Lung (tissue), 12 donors: ENCODE results near the gene PRKD1. TPM values are rescaled to one million over a fixed set of nuclear protein-coding genes. Genes with fewer than 3 reads are reported as not detected.

ENCODE experiments used
- ATAC-seq: fragments of 200-7000 bp; cut with Tn5 transposase; one replicate; pipeline ENCODE4 v1.9.1; 2020; ENCODE audit warnings: moderate number of reproducible peaks; ENCODE audit not compliant: insufficient read depth, low FRiP score
- DNase-seq, 3 donors: peaks; one replicate each; pipeline ENCODE4 v3.0.0-alpha.2; 2013 to 2017
- H3K27ac ChIP-seq, 2 donors: one replicate each; pipeline ENCODE4 v1.5.1; 2013; ENCODE audit warnings: mild to moderate bottlenecking in 2 of 2, moderate library complexity in 2 of 2, control low read depth in 1 of 2, inconsistent platforms in 1 of 2, low read depth in 1 of 2, low read length in 1 of 2
- H3K27me3 ChIP-seq, 3 donors: one replicate each; pipeline ENCODE4 v1.5.1; 2013; ENCODE audit warnings: low read length in 2 of 3; ENCODE audit not compliant: control insufficient read depth in 3 of 3, insufficient read depth in 3 of 3
- H3K36me3 ChIP-seq, 4 donors: one replicate each; pipeline ENCODE4 v1.5.1; 2013; ENCODE audit warnings: low read length in 4 of 4, mild to moderate bottlenecking in 1 of 4, moderate library complexity in 1 of 4; ENCODE audit not compliant: control insufficient read depth in 4 of 4, insufficient read depth in 4 of 4
- H3K4me1 ChIP-seq, 5 donors: one replicate each; pipeline ENCODE4 v1.5.1; 2013; ENCODE audit warnings: low read length in 5 of 5, mild to moderate bottlenecking in 2 of 5, moderate library complexity in 1 of 5; ENCODE audit not compliant: control insufficient read depth in 5 of 5, insufficient read depth in 5 of 5
- H3K4me3 ChIP-seq: one replicate; pipeline ENCODE4 v1.5.1; 2013; ENCODE audit warnings: mild to moderate bottlenecking, control low read depth, moderate library complexity
- H3K9ac ChIP-seq, 2 donors: one replicate each; pipeline ENCODE4 v1.5.1; 2013; ENCODE audit warnings: low read length in 2 of 2, control low read depth in 1 of 2; ENCODE audit not compliant: insufficient read depth in 1 of 2
- H3K9me3 ChIP-seq, 4 donors: one replicate each; pipeline ENCODE4 v1.5.1; 2013; ENCODE audit warnings: low read length in 3 of 4, mild to moderate bottlenecking in 1 of 4, moderate library complexity in 1 of 4; ENCODE audit not compliant: control insufficient read depth in 4 of 4, insufficient read depth in 3 of 4
- CTCF ChIP-seq: IDR thresholded peaks from 2 replicates; pipeline ENCODE4 v1.5.1; 2012; ENCODE audit warnings: mild to moderate bottlenecking; ENCODE audit errors: control extremely low read depth, extremely low read depth
- WGBS, 2 donors: extraction: QIAGEN DNeasy Blood & Tissue Kit; methylation state at CpG; one replicate each; pipeline ENCODE4 v1.1.7; 2013; 5-methylcytosine and 5-hydroxymethylcytosine counted together
- polyA plus RNA-seq, 2 donors: library from polyadenylated mRNA; stranded (reverse); fragments of 200-250 nt; gene quantifications; one replicate each; pipeline ENCODE4 v1.2.1, GENCODE V29; 2013
- total RNA-seq, 2 donors: library from RNA; depleted of rRNA in 1 of 2; stranded (reverse); fragments of >200 nt in 1 of 2; gene quantifications; one replicate each; pipeline ENCODE4 v1.2.1, GENCODE V29; 2014 to 2021
- donor health status: control.
- donor health status: control.
- donor health status: Bipolar disorder and iron deficiency.
- donor health status: healthy.
- donor health status: DM: yes; HTN: yes; CAD: no.

The PRKD1 gene
- total and polyA plus RNA-seq, 4 donors, result 4.0 to 20.9 (median 11.2) TPM

GRCh38 chr14:29796853-29797252, 130.8 kb downstream of the PRKD1 start:
- Histone ChIP-seq H3K27me3 (no peaks in the 10 kb centered on the region), H3K9me3 (no peaks in the 10 kb centered on the region), H3K9ac (no peak overlapping the region), H3K4me3 (no peak overlapping the region), H3K27ac (no peak overlapping the region), H3K4me1 (peaks cover 0 to 6% (median 0%) of the 10 kb centered on the region in 5 donors), H3K36me3 (no peaks in the 10 kb centered on the region)
- 90 to 93% methylated on average over 2 of the region's 2 CpGs for WGBS, 2 donors
- DNase-seq (no peak), ATAC-seq (no peak)
- TF ChIP-seq CTCF, result no peak

GRCh38 chr14:29789475-29789874, 138.2 kb downstream of the PRKD1 start:
- TF ChIP-seq CTCF, result no peak
- no peak overlapping the region for H3K27ac ChIP-seq
- no peak overlapping the region for H3K4me3 ChIP-seq
- 91% methylated on average over 2 of the region's 2 CpGs for whole genome bisulfite sequencing, 2 donors
- no peak for DNase-seq
- H3K36me3 ChIP-seq, result no peaks in the 10 kb centered on the region
- no peaks in the 10 kb centered on the region for H3K27me3 ChIP-seq
- ATAC-seq, result no peak
- no peaks in the 10 kb centered on the region for H3K9me3 ChIP-seq
- peaks cover 0 to 4% (median 0%) of the 10 kb centered on the region in 5 donors for H3K4me1 ChIP-seq
- H3K9ac ChIP-seq, result no peak overlapping the region

- ATAC-seq, result no peak
- Histone ChIP-seq H3K27ac (no peak overlapping the region), H3K27me3 (no peaks in the 10 kb centered on the region), H3K9ac (no peak overlapping the region), H3K4me1 (peaks cover 0 to 4% (median 0%) of the 10 kb centered on the region in 5 donors), H3K36me3 (no peaks in the 10 kb centered on the region), H3K4me3 (no peak overlapping the region), H3K9me3 (no peaks in the 10 kb centered on the region)
- no peak for TF ChIP-seq CTCF
- DNase-seq, result no peak
- WGBS, 2 donors, result 91 to 94% methylated on average over 2 of the region's 2 CpGs
Observed at GRCh38 chr14:29788093-29788492, 139.6 kb downstream of the PRKD1 start.

- WGBS, 2 donors, result 80 to 89% methylated on average over 3 of the region's 3 CpGs
- TF ChIP-seq CTCF, result no peak
- DNase-seq (no peak), ATAC-seq (no peak)
- Histone ChIP-seq H3K27ac (no peak overlapping the region), H3K36me3 (no peaks in the 10 kb centered on the region), H3K4me1 (no peaks in the 10 kb centered on the region), H3K9ac (no peak overlapping the region), H3K9me3 (no peaks in the 10 kb centered on the region), H3K27me3 (no peaks in the 10 kb centered on the region), H3K4me3 (no peak overlapping the region)
Observed at GRCh38 chr14:29783556-29783955, 144.1 kb downstream of the PRKD1 start.
